B cell (primary cell): Measurements from ENCODE around the gene SFRP4. TPM values are rescaled to one million over a fixed set of nuclear protein-coding genes. Genes with fewer than 3 reads are reported as not detected.
A peak's percentile ranks its signal among the peaks of the same experiment; 100 is the strongest.

Experiments
- ATAC-seq: fragments of 200-7000 bp; cut with Tn5 transposase; one replicate; pipeline ENCODE4 v1.10.0; 2021; ENCODE audit warnings: low read depth, mild to moderate bottlenecking, moderate number of reproducible peaks, moderate library complexity
- CTCF ChIA-PET: fragments of 350-600 bp; sonication (Branson Sonifier 250); formaldehyde crosslinking; loops from one replicate; lab custom pipeline; 2021; ENCODE audit warnings: antibody characterized with exemption, inconsistent platforms; lab: Charles Lee
- POLR2A ChIA-PET: fragments of 350-600 bp; sonication (Branson Sonifier 250); formaldehyde crosslinking; loops from one replicate; lab custom pipeline; 2021; ENCODE audit warnings: antibody characterized with exemption; lab: Charles Lee
- DNase-seq: peaks from one replicate; pipeline ENCODE4 v3.0.0; 2013
- H2AFZ ChIP-seq: 2 replicates; pipeline ENCODE4 v1.6.1; 2012; ENCODE audit warnings: mild to moderate bottlenecking, low read depth, low read length; ENCODE audit not compliant: insufficient read depth, poor library complexity, severe bottlenecking
- H3K27ac ChIP-seq, 2 donors: 1 replicate in 1 of 2; 2 replicates in 1 of 2; pipeline ENCODE4 v1.5.1; 2012 to 2013; ENCODE audit warnings: low read length in 2 of 2, mild to moderate bottlenecking in 2 of 2, moderate library complexity in 1 of 2
- H3K27me3 ChIP-seq, 4 experiments: fragments of 200-600 bp in 1 of 4; sonication (generic) in 1 of 4; replicated peaks in 1 of 4; 1 replicate in 2 of 4; 2 replicates in 2 of 4; pipeline versions ENCODE4 v1.6.1 to v1.7.0; 2013 to 2016; ENCODE audit warnings: low read length in 3 of 4, mild to moderate bottlenecking in 2 of 4, mixed read lengths in 1 of 4, moderate library complexity in 1 of 4; ENCODE audit not compliant: insufficient read depth in 4 of 4, control insufficient read depth in 3 of 4; ENCODE audit errors: control extremely low read depth in 1 of 4
- H3K36me3 ChIP-seq, 2 experiments: replicated peaks in 1 of 2; 1 replicate in 1 of 2; 2 replicates in 1 of 2; pipeline versions ENCODE4 v1.6.1 to v1.7.1; 2013; ENCODE audit warnings: low read length in 1 of 2; ENCODE audit not compliant: insufficient read depth in 2 of 2, control insufficient read depth in 1 of 2; ENCODE audit errors: control extremely low read depth in 1 of 2, extremely low read depth in 1 of 2
- H3K4me1 ChIP-seq, 2 donors: fragments of 200-600 bp in 1 of 2; sonication (generic) in 1 of 2; 1 replicate in 1 of 2; 2 replicates in 1 of 2; pipeline versions ENCODE4 v1.5.1 to v1.6.1; 2013 to 2017; ENCODE audit warnings: low read length in 2 of 2; ENCODE audit not compliant: control insufficient read depth in 2 of 2, insufficient read depth in 2 of 2
- H3K4me2 ChIP-seq: replicated peaks from 2 replicates; pipeline ENCODE3; 2012; ENCODE audit warnings: mild to moderate bottlenecking, low read depth, low read length; ENCODE audit not compliant: poor library complexity, severe bottlenecking
- H3K4me3 ChIP-seq, 5 experiments: fragments of 200-600 bp in 1 of 5; sonication (generic) in 1 of 5; 1 replicate in 3 of 5; 2 replicates in 2 of 5; pipeline versions ENCODE4 v1.5.1 to v1.7.0; 2011 to 2016; ENCODE audit warnings: low read length in 4 of 5, mild to moderate bottlenecking in 4 of 5, low read depth in 2 of 5, control low read depth in 1 of 5, moderate library complexity in 1 of 5; ENCODE audit not compliant: insufficient read depth in 1 of 5; ENCODE audit errors: control extremely low read depth in 1 of 5, extremely low read depth in 1 of 5
- H3K79me2 ChIP-seq: fragments of 200-600 bp; sonication (generic); one replicate; pipeline ENCODE4 v1.6.0; 2016; ENCODE audit warnings: low read length; ENCODE audit not compliant: control insufficient read depth, insufficient read depth
- H3K9ac ChIP-seq: fragments of 200-600 bp; sonication (generic); 2 replicates; pipeline ENCODE4 v1.6.1; 2017; ENCODE audit warnings: mild to moderate bottlenecking, low read length, moderate library complexity
- H3K9me3 ChIP-seq, 3 donors: one replicate each; pipeline versions ENCODE4 v1.6.1 to v1.7.1; 2013; ENCODE audit warnings: low read length in 2 of 3; ENCODE audit not compliant: control insufficient read depth in 2 of 3, insufficient read depth in 1 of 3; ENCODE audit errors: control extremely low read depth in 1 of 3
- H4K20me1 ChIP-seq: 2 replicates; pipeline ENCODE4 v1.6.0; 2012; ENCODE audit warnings: mild to moderate bottlenecking, low read length; ENCODE audit not compliant: insufficient read depth, control insufficient read depth, poor library complexity, severe bottlenecking
- H3K27ac Mint-ChIP-seq: one replicate; pipeline ENCODE4 v1.8.0; 2021; ENCODE audit warnings: mixed read lengths
- H3K27me3 Mint-ChIP-seq: one replicate; pipeline ENCODE4 v1.8.0; 2021; ENCODE audit warnings: mixed read lengths
- H3K4me1 Mint-ChIP-seq: one replicate; pipeline ENCODE4 v1.8.0; 2021; ENCODE audit warnings: mixed read lengths
- H3K4me3 Mint-ChIP-seq: one replicate; pipeline ENCODE4 v1.8.0; 2021; ENCODE audit warnings: mixed read lengths
- H3K9me3 Mint-ChIP-seq: one replicate; pipeline ENCODE4 v1.8.0; 2022; ENCODE audit warnings: mixed read lengths; ENCODE audit not compliant: insufficient read depth
- EZH2 ChIP-seq: IDR thresholded peaks from 2 replicates; pipeline ENCODE4 v1.6.1; 2012; ENCODE audit warnings: borderline replicate concordance, low read depth, mild to moderate bottlenecking, moderate library complexity, low read length; ENCODE audit not compliant: insufficient read depth, poor library complexity, severe bottlenecking
- WGBS: methylation state at CpG from one replicate; pipeline ENCODE4 v1.1.5; 2013; ENCODE audit warnings: missing lambda C conversion rate; ENCODE audit not compliant: insufficient coverage; 5-methylcytosine and 5-hydroxymethylcytosine counted together
- intact Hi-C: fragments of 100-400 bp; cut with micrococcal nuclease; formaldehyde crosslinking; loops from one replicate; pipeline ENCODE4 v1.10.0; 2022
- polyA plus RNA-seq: library from polyadenylated mRNA; depleted of rRNA; stranded (reverse); fragments of >200 nt; gene quantifications from 2 replicates; pipeline ENCODE4 v1.2.3, GENCODE V29; 2012
- total RNA-seq, 2 donors: library from RNA; stranded (reverse); fragments of 120-200 nt in 1 of 2; gene quantifications; 1 replicate in 1 of 2; 2 replicates in 1 of 2; pipeline versions ENCODE4 v1.2.3 to v1.2.4, GENCODE V29; 2013 to 2022
- TF ChIP-seq, protein P1 (sequence below): fragments of 200-600 bp; IDR thresholded peaks from one replicate; pipeline ENCODE4 v1.8.0; 2022; ENCODE audit warnings: antibody characterized with exemption, mild to moderate bottlenecking

SFRP4 gene
- total and polyA plus RNA-seq, 2 donors (not counting 1 experiment from before 2014, with no cell fraction given), result not detected

DNA sequence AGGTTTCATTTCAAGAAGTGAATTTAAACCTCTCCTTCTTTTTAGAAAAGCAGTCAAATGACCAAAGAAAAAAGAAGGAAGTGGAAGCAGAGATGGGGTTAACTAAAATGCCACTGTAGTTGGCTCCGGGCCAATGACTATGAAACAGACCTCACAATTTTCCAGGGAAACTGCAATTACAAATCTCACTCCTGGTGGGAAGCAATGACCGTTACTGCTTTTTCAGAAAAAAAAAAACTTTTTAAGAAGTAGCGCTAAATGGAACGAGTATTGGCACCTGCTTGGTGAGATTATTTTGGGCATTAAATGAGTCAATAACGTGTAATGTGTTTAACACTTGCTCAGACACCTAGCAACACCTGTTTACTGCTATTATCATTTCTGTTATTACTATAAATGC is 1.2 kb downstream of the SFRP4 start:
- ATAC-seq (no peak), DNase-seq (no peak)
- Histone ChIP-seq H3K36me3 (no peaks in the 10 kb centered on the region), H3K9ac (no peak overlapping the region), H3K4me1 (peaks cover 17 to 19% of the 10 kb centered on the region in 2 donors), H3K27ac (no peak overlapping the region), H3K4me3 (no peak overlapping the region), H3K4me2 (no peak overlapping the region), H3K27me3 (peaks cover 0 to 26% (median 17%) of the 10 kb centered on the region in 4 experiments), H4K20me1 (no peaks in the 10 kb centered on the region), H3K79me2 (no peaks in the 10 kb centered on the region), H2AFZ (no peak overlapping the region), H3K9me3 (peaks cover 0 to 4% (median 0%) of the 10 kb centered on the region in 3 donors)
- peak overlapping the region; percentile 2 for H3K4me3 Mint-ChIP-seq
- peaks cover 20% of the 10 kb centered on the region for H3K4me1 Mint-ChIP-seq
- TF ChIP-seq EZH2, result no peak
- TF ChIP-seq, protein P1, sequence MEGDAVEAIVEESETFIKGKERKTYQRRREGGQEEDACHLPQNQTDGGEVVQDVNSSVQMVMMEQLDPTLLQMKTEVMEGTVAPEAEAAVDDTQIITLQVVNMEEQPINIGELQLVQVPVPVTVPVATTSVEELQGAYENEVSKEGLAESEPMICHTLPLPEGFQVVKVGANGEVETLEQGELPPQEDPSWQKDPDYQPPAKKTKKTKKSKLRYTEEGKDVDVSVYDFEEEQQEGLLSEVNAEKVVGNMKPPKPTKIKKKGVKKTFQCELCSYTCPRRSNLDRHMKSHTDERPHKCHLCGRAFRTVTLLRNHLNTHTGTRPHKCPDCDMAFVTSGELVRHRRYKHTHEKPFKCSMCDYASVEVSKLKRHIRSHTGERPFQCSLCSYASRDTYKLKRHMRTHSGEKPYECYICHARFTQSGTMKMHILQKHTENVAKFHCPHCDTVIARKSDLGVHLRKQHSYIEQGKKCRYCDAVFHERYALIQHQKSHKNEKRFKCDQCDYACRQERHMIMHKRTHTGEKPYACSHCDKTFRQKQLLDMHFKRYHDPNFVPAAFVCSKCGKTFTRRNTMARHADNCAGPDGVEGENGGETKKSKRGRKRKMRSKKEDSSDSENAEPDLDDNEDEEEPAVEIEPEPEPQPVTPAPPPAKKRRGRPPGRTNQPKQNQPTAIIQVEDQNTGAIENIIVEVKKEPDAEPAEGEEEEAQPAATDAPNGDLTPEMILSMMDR, result no peak
- H3K9me3 Mint-ChIP-seq, result no peaks in the 10 kb centered on the region
- peaks cover 65% of the 10 kb centered on the region for H3K27me3 Mint-ChIP-seq
- CTCF ChIA-PET, result no interaction called here
- intact Hi-C loops, result no loop called here
- no peak overlapping the region for H3K27ac Mint-ChIP-seq
- POLR2A ChIA-PET, result no interaction called here
- 0% methylated on average over 1 of the region's 5 CpGs for WGBS

DNA sequence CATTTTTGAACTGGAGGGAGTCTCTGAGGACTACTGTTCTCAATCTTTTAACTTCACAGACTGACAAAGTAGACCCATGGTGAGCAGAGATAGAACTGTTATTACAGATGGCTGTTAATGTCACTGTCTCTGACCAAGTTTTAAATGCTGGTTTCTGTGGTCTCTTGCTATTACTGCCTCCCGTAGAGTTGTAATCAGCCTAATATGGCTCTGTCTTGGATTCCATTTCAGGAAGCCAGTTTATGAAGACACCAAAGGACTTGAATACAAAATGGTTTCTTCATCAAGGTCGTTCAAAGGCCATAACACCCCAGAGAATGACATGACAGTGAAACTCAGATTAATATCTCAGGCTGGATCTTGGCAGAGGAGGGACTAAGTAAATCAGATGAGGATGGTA is 3.9 kb downstream of the SFRP4 start:
- DNase-seq (no peak), ATAC-seq (no peak)
- TF ChIP-seq, protein P1, result no peak
- TF ChIP-seq EZH2, result no peak
- intact Hi-C loops, result no loop called here
- no peak overlapping the region for H2AFZ ChIP-seq
- Mint-ChIP-seq H3K9me3 (no peaks in the 10 kb centered on the region), H3K4me3 (no peak overlapping the region), H3K27ac (no peak overlapping the region), H3K27me3 (peaks cover 40% of the 10 kb centered on the region), H3K4me1 (peaks cover 17% of the 10 kb centered on the region)
- no peaks in the 10 kb centered on the region for H4K20me1 ChIP-seq
- no peak overlapping the region for H3K4me2 ChIP-seq
- H3K27me3 ChIP-seq, result peaks cover 0 to 16% (median 9%) of the 10 kb centered on the region in 4 experiments
- POLR2A ChIA-PET, result no interaction called here
- H3K4me1 ChIP-seq, result peaks cover 16 to 17% of the 10 kb centered on the region in 2 donors
- no peaks in the 10 kb centered on the region for H3K36me3 ChIP-seq
- no peak overlapping the region for H3K27ac ChIP-seq
- CTCF ChIA-PET, result no interaction called here
- H3K4me3 ChIP-seq, result no peak overlapping the region
- H3K9me3 ChIP-seq, result peaks cover 0 to 4% (median 0%) of the 10 kb centered on the region in 3 donors
- no peak overlapping the region for H3K9ac ChIP-seq
- H3K79me2 ChIP-seq, result no peaks in the 10 kb centered on the region
- WGBS, result no CpG with 5 or more reads among the region's 2 CpGs
